GM12892 (cell line): Measurements from ENCODE around the gene KRABD2.

Experiments used
- POLR2A ChIP-seq: IDR thresholded peaks from 2 replicates; pipeline ENCODE4 v1.6.1; 2011; ENCODE audit warnings: low read depth, low read length, control low read depth
- TAF1 ChIP-seq: IDR thresholded peaks from 2 replicates; pipeline ENCODE4 v1.6.1; 2011; ENCODE audit warnings: low read depth, mild to moderate bottlenecking, control low read depth, low read length, borderline replicate concordance

- no peak for TF ChIP-seq TAF1
- no peak for TF ChIP-seq POLR2A
These were observed 42.8 kb upstream of the KRABD2 start for GRCh38 chr17:8419305-8419704.
